ENCODE data around the gene KCTD21.

KCTD21 gene

DNA sequence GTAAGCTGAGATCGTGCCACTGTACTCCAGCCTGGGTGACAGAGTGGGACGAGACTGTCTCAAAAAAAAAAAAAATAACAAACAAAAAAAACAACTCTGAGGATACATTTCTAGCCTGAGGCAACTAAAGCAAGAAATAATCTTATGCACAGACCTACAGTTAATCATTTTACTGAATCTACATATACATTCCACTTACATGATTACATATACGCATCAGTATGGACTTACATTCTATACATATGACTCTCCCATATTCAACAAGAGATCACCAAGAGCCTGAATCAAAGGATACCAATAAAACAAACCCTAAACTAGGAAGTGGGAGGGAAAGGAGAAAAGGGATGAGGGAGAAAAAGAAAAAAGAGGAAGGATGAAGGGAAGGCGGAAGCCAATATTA, 50.1 kb downstream of the KCTD21 start:
- no peak for DNase-seq

DNA sequence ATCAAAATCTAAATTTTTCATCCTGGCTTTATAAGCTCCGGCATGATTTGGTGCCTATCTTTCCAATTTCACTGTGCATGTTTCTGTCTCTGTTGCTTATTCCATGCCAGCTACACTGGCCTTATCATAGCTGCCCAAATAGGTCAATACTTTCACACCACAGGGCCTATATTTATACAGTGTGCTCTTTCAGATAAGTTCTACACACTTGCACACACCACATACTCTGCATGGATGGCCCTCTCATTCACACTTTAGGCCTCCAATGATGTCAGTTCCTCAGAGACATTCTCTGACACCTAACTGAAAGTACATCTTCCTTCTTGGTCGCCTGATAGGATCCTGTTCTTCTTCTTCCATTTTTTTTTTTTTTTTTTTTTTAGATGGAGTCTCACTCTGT, 56.0 kb downstream of the KCTD21 start:
- DNase-seq = no peak

DNA sequence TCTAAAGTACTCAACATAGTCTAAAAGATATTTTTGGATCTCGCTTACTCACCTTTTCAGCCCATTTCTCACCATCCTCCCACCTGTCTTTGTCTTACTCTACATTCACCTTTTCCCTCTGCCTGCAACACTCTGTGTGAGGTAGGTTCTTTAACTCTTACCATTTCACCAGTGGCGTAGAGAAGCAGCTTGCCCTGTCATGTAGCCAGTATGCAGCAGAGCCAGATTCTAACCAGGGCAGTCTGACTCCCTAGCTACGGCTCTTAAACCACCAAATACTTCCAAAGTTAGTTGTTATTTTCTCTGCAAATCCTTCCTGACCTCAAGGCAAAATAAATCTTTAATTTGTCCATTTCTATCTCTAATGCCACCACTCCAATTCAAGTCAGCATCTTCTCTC, 56.5 kb downstream of the KCTD21 start:
- DNase-seq = no peak

DNA sequence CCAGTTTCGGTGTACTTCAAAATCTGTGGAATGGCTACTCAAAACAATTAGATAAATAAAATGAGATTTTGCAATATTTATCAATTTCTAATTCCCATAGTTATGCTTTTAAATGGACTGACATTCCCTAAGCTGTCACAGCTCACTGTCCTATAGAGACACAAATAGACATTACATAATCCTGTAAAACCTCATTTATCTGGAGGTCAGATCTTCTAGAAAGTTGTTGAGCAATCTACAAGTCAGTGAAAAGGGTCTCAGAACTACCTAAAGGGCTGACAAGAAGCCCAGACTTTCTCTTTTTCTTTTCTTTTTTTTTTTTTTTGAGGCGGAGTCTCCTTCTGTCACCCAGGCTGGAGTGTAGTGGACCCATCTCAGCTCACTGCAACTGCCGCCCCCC, 61.0 kb downstream of the KCTD21 start:
- no peak for DNase-seq
